ENCODE results near the gene CAMK2D. TPM values are rescaled to one million over a fixed set of nuclear protein-coding genes. Genes with fewer than 3 reads are reported as not detected.

The CAMK2D gene
- total RNA-seq, 1 donor from 2014 or later, result 69.7 TPM

- DNase-seq (ENCODE audit: low spot score in 2 of 2) (no peak), FAIRE-seq (no peak)
These were observed 116.2 kb downstream of the CAMK2D start for GRCh38 chr4:113645288-113645687.

GRCh38 chr4:113644398-113644797, 117.1 kb downstream of the CAMK2D start:
- no peak for FAIRE-seq
- DNase-seq (ENCODE audit: low spot score in 2 of 2), result no peak

DNA sequence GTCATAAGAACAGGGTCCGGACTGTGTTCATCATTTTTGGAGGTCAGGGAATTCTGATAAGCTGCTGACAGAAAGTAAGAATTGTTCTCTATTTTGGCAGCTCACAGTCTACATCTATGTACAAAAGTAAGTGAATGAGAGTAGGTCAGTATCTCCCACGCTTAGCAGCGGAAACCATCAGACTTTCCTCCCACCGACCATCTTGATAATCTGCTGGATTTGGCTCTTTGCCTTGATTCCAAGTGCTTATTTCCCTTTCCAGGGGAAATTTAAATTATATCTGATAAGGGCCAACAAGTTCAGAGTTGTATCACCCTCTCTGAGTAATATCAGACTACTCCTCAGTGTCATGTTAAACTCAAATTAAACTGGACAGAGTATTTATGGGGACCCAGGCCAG, 118.0 kb downstream of the CAMK2D start:
- FAIRE-seq, result no peak
- no peak for DNase-seq (ENCODE audit: low spot score in 2 of 2)

DNA sequence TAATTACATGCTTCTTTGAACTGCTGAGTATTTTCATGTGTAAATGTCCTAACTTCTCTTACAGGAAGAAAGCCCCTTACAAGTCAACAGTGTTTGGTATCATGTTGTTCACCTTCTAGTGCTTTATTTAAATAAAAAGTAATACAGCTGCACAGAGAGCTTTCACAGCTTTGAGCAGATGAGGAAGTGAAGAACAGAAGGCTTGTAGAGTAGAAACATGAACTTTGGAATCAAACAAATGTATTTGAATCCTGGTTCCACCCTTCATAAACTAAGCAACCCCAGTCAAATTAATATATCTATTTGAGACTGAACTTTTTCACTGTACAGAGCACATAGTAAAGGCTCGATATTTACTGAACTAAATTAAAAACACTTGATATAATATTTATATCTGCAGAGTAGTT, 120.5 kb downstream of the CAMK2D start:
- DNase-seq (ENCODE audit: low spot score in 2 of 2), result no peak
- no peak for FAIRE-seq

DNA sequence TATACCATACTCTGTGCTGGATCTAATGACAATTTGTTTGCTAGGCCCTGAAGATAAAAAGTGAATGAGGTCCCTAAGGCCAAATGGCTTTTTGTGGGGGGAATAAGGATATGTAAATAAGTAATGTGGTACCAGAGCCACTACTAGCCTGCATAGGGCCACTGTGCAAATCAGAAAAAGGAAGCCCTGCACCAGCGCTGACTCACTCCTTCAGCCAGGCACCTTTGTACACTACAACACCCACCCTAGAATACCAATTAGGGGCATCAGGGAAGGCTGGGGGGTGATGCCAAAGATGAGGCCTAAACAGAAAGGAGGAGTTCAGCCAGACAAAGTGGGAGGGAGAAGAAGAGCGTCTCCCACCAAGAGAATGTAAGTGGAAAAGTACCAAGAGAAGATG, 122.2 kb downstream of the CAMK2D start:
- peak in 1 of 2 donors; percentile 13 for DNase-seq (ENCODE audit: low spot score in 2 of 2)
- FAIRE-seq, result no peak

GRCh38 chr4:113638562-113638832, 123.0 kb downstream of the CAMK2D start:
- FAIRE-seq, result no peak
- DNase-seq (ENCODE audit: low spot score in 2 of 2), result no peak

GRCh38 chr4:113637823-113638561, 123.5 kb downstream of the CAMK2D start:
- FAIRE-seq (no peak), DNase-seq (ENCODE audit: low spot score in 2 of 2) (no peak)

DNA sequence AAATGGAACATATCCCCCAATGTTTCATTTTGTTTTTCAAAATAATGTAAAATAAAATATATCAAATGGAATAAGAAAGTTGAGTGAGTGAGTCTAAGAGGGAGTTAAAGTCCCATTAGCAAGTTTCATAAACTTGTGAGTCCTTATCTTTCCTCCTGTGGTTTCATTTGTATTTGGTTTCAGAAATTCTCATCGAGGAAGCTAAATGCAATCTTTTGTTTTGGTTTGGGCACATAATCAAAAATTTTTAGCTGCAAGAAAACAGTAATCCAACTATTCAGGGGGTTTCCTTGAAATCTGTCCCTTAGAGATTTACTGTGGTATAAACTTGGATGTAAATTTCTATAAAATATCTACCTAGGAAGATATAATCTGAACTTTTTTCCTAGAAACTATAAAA, 124.2 kb downstream of the CAMK2D start:
- no peak for DNase-seq (ENCODE audit: low spot score in 2 of 2)
- no peak for FAIRE-seq

DNA sequence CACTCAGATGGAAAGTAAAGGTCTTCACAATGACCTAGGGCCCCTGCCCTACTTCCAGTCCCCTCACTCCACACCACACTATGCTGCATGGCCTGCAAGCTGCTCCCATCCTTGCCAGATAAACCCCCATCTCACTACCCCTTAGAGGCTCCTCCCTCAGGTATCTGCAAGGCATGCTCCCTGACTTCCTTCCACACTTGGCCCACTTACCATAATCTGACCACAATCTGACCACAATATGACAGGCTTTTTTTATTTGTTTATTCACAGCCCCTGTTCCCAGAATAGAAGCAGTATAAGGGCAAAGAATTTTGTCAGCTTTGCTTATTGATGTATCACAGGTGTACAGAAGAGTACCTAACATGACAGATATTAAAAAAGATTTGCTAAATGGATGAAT, 124.7 kb downstream of the CAMK2D start:
- FAIRE-seq (no peak), DNase-seq (ENCODE audit: low spot score in 2 of 2) (no peak)

DNA sequence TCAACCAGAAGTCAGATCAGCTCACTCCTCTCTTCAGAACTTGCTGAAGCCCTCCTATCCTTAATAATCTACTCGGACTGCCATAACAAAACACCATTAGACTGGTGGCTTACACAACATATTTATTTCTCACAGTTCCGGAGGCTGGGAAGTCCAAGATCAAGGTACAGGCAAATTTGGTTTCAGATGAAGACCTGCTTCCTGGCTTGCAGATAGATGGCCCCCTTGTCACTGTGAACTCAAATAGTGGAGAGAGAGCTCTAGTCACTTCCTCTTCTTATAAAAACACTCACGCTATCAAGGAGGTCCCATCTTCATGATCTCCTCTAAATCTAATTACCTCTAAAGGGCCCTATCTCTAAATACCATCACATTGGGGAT, 125.1 kb downstream of the CAMK2D start:
- FAIRE-seq (no peak), DNase-seq (ENCODE audit: low spot score in 2 of 2) (no peak)

GRCh38 chr4:113635739-113636437, 125.7 kb downstream of the CAMK2D start:
- DNase-seq (ENCODE audit: low spot score in 2 of 2), result no peak
- no peak for FAIRE-seq

DNA sequence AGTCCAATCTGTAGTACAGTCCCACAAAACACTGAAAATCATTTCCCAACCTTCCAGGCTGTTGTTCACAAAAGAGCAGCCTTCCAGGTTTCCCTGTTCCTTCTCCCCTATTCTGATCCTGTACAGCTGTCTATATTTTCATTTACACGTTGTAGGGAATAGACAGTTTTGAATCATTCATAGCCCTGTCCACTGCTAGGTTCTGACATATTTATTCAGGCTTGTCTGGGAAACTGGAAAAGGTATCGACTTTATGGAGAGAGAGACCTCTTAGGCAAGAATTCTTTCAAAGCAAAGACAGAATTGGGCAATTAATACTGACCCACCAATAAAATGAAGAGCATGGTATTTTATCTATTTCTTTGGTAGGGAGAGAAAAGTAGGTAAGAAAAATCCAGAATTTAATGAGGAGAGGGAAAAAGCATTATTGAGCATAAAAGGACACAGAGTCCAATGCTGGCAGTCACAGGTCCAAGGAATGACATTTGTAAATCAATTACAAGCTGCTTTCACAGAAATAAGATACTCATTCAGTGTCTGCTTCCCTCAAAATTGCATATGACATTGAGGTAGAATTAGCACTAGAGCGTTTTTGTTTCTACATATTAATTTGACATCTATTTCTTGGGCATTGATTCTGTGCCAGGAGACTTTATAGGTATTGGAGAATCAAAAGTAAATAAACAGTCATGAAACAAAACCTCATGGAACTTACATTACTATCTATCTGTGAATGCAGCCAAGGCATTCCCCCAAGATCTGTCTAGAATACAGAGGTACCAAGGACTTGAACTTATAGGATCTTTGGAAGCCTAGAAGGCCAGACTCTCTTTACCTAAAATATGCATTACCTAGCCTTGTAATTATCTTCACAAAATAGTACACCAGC, 127.2 kb downstream of the CAMK2D start:
- FAIRE-seq, result no peak
- DNase-seq (ENCODE audit: low spot score in 2 of 2), result no peak

DNA sequence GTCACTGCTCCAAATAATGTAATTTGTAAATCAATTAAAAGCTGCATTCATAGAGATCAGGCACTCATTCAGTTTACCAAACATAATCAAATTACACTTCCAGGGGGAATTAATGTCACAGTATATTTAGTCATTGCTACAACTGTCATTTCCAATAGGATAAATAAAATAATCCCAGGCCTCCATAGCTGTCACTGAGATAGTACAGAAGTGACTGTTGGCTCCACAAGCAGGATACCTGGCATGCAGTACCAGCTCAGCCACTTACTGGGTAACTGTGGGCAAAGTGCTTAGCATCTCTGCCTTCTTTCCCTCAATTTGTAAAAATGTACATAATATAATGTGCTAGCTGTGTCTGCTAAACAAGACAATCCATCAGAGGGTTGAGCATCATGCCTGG, 128.1 kb downstream of the CAMK2D start:
- FAIRE-seq (no peak), DNase-seq (ENCODE audit: low spot score in 2 of 2) (no peak)

- no peak for FAIRE-seq
These were observed 132.8 kb downstream of the CAMK2D start for GRCh38 chr4:113628711-113629110.

DNA sequence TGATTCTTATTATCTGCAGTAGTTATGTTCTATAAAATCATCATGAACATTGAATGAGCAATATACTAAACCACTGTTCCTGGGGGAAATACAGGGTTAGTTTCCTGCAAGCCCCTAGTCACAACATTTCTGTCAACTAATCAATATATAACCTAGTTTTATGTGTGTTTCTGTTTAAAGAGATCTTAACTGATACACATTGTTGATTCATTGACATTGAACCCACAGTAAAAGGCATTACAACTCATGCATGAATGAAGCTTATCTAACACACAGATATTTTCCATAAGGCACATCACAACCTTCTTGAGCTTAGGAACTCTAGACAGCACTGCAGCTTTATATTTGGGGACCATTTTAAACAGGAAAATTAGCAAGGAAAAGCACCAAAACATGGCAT, 134.2 kb downstream of the CAMK2D start:
- DNase-seq (ENCODE audit: low spot score in 2 of 2) (no peak), FAIRE-seq (no peak)

More at GRCh38 chr4:113628711-113629110, 132.8 kb downstream of the CAMK2D start:
- no peak for DNase-seq (ENCODE audit: low spot score in 2 of 2)

- DNase-seq (ENCODE audit: low spot score in 2 of 2), result no peak
- no peak for FAIRE-seq
These were observed 135.6 kb downstream of the CAMK2D start for GRCh38 chr4:113625902-113626301.

DNA sequence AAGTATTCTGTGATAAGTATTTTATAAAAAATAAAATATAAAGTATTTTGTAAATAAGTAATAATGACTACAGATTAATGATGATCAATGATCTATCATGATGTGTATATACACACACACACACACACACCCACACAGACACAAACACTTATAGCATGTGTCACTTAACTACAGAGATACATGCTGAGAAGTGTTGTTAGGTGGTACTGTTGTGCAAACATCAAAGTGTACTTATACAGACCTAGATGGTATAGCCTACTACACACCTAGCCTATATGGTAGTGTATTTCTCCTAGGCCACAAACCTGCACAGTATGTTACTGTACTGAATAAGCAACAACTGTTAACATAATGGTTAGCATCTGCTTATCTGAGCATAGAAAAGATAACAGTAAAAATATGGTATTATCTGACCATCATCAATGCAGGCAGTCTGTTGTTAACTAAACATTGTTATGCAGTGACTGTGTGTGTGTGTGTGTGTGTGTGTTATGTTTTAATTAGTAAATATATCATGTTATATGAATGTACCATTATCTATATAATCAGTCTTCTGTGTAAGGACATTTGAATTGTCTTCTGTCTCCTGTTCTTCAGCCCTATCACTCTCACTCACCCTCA, 138.2 kb downstream of the CAMK2D start:
- FAIRE-seq (no peak), DNase-seq (ENCODE audit: low spot score in 2 of 2) (no peak)

DNA sequence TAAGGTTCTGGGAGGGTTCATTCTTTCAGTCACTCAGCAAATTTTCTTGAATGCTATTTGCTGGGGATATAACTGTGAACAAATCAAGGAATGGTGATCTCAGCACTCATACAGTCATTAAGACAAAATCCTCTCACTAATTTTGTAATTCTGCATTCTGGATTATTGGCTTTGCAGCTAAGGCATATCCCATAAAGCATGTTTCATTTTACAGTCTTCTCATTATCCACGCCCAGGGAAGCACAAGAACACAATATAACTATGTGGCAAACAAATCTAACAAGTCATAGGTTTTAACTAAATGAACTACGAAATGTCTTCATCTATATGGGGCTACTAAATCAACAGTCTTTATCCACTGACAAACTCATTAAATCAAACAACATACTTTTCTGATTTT, 139.9 kb downstream of the CAMK2D start:
- no peak for FAIRE-seq

GRCh38 chr4:113620032-113620431, 141.5 kb downstream of the CAMK2D start:
- FAIRE-seq (no peak), DNase-seq (ENCODE audit: low spot score in 2 of 2) (no peak)

More for the DNA sequence above, 139.9 kb downstream of the CAMK2D start:
- no peak for DNase-seq (ENCODE audit: low spot score in 2 of 2)

- DNase-seq (ENCODE audit: low spot score in 2 of 2) (no peak), FAIRE-seq (no peak)
These were observed 142.0 kb downstream of the CAMK2D start for GRCh38 chr4:113619526-113619925.

- no peak for DNase-seq (ENCODE audit: low spot score in 2 of 2)
- FAIRE-seq, result no peak
These were observed 143.3 kb downstream of the CAMK2D start for GRCh38 chr4:113618205-113618604.
